HG03439 (cell line): Measurements from ENCODE around the gene CPNE8.

Experiments used
- ATAC-seq: cut with Tn5 transposase; IDR thresholded peaks from one replicate; pipeline ENCODE4 v1.9.1; 2021; ENCODE audit warnings: mild to moderate bottlenecking, moderate library complexity; ENCODE audit not compliant: unreplicated experiment

CPNE8 gene

DNA sequence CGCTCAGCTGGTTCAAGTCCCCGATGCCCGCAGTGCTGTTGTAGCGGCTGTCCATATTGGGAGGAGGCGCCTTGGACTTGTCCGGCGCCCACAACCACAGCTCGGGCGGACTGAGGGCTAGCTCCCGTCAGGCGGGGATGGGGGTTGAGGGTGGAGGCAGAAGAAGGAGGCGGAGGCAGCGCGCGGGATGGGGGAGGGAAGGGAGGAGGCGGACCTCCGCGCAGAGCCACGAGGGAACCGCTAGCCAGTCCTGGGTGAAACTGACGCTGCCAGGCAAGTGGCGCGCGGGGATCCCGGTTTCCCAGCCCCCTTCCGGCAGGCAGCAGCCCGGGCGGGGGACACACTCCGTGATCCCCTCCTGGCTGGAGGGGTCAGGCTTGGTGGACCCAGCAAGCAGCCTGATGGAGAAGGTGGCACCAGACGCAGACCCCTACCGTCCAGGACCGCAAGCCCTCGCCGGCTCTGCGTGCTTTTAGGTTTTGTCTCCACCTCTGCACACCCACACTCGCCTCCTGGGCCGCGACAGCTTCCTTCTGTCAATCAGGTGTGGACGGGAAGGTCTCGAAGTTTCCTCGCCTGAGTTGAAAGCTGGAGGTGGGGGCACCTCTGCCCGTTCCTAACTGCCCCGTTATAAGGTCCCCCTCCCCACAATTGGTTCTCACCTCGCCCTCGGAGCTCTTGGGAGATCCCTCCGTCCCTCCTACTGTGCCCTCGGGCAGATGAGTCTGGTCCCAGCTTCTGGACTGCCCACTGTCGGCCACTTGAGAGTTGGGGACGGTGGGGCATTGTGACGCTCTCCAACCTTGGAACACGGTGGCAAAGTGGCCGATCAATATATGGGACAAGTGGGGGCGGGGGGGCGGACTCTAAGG lies at the start of gene CPNE8:
TSS of gene CPNE8 (minus strand) at position 112 of the 872 bp plus-strand sequence. CDS start at position 55, 57 bp downstream.
- peak; percentile 44 for ATAC-seq

DNA sequence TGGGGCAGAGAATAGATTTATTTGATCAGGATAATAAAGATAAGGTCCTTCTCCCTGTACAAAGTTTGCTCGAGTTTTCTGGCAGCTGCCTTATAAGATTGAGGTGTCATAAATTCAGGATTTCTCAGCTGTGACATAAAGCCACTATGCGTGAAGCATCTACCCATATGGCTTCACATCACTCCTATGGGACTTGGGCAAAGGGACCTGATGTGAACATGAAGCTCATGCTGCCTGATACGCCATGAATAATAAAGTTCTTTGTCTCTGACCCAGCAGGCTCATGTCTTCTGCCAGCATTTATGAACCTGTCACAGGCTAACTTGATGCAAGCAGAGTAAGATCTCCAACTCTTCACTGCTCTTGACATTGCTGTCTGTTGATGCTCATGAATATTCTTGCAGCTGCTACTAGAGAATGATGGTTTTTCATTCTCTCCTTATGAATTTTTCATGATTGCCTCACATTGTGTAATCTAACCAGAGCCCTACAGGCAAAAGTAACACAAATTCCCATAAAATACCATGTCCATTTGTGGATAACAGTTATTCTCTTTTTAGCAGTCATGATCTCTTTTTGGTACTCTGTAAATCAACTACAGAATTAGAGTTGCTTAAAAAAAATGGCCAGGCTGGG lies 49.0 kb upstream of the CPNE8 start:
- ATAC-seq, result no peak

DNA sequence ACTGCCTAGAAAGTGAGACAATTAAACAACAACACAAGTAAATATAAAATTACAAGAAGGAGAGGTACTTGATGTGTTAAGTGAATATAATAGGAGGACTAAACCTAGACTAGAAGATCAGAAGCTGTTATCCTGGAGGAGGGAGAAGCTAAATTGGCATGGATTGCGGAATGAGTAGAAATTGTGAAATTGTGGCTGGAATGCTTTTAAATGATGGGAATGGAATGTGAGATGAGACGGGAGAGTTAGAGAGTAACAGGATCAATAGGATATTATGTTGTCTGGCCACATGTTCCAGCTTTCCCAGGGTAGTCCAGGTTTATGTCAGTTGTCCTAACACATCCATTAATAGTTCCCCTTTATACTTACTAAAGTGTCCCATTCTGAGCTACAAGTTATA lies 44.0 kb upstream of the CPNE8 start:
- ATAC-seq, result no peak

DNA sequence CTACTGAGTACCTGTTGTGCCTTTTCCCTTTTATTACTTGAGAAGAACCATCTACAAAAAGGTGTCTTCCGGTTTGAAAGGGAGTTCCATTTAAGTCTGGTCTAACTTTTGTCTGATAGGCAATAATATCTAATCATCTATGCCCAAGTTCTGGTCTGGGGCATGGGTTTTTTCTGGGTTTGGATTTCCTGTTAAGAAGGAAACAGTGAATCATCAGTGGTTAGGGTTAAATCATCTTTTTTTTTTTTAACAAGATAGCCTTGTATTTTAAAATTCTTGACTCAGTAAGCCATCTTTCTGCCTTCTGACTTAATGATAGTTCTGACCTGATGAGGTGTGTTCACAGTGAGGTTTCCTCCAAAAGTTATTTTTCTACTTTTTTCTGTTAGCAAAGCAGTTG lies 29.3 kb upstream of the CPNE8 start:
- no peak for ATAC-seq

DNA sequence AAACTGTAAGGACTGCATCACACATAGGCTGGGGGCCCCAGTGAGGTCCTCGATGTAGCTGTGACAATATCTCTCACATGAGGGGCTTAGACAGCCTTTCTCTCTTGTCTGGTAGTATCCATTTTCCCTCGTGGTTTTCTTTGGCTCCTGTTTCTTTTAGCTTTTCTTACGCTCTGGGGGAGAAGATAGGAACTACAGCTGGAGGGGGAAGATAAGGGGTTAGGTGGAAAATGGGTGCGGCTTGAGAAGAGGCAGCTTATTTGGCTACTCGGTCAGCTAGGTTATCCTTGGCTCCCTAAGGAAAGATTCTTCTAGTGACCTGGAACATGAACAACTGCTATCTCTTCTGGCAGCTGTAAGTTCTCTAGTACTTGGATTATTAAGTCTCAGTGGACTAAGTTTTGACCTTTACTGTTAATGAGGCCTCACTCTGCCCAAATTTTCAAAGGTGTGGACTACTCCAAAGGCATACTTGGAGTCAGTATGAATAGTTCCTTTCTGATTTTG lies 28.7 kb upstream of the CPNE8 start:
- no peak for ATAC-seq

DNA sequence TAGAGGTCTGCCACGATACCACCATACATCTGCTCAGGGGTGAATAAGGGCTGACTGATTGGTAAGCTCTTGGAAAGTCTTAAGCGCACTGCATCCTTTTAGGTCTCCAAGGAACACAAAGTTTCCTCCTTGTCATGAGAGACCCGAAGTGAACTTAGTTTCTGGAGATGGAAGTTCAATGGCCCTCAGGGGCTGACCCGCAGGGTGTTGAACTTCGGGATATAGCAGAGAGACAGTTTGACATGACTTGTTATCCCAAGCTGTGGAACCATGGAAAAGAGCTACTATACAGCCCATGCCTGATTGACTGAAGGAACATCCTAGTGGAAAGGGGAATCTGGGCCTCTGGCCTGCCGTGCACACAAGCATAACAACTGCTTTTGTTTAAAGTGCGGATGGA lies 26.9 kb upstream of the CPNE8 start:
- no peak for ATAC-seq

DNA sequence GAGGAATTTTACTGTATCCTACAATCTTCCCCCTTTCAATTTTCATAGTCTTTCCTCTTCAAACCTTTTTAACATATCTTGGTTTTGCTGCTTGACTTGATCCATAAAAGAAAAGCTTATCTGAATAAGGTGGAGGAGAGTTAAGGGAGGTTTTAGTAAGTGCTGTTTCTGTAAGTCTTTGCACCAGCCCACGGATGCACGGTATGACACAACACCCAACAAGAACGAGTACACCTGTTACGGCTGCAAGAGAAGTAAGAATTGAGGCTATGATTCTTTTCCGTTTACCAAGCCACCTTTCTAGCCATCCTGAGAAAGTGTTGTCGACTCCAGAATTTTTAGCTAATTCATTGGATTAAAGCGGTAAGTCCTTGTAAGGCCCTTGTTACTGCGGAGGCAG lies 26.1 kb upstream of the CPNE8 start:
- no peak for ATAC-seq

DNA sequence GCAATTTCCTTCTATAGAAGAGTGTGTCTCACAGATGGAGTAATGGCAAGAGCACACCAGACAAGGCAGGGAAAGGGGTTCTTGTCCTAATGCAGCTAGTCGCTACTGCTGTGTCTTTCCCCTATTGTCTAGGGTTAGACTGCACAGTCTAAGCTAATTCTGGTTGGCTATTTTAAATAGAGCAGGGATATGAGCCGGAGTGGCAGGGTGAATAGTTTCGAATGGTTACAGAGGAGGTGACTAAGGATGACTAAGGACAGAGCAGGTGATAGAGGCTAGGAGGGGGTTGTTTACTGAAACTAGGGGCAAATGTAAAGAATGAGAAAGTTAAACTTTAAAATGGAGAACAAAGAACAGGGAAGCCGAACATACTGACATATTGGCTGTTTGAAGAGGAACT lies 25.6 kb upstream of the CPNE8 start:
- no peak for ATAC-seq

DNA sequence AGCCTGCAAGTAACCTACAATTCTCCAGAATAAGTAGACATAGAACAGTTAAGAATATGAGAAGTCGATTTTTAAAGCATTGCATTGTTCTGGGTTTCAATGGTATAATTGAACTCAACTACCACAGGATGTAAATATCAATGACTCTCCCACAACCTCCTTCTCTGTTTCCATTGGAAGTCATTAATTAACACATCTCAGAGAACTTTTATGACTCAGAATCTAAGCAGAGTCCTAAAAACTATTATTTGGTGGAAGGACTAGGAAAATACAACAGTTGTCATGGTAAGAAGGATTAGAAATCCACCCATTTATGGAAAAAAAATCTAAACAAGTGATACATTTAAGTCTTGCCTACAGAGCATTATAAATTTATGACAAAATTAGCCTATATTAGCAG lies 21.1 kb upstream of the CPNE8 start:
- ATAC-seq, result no peak

DNA sequence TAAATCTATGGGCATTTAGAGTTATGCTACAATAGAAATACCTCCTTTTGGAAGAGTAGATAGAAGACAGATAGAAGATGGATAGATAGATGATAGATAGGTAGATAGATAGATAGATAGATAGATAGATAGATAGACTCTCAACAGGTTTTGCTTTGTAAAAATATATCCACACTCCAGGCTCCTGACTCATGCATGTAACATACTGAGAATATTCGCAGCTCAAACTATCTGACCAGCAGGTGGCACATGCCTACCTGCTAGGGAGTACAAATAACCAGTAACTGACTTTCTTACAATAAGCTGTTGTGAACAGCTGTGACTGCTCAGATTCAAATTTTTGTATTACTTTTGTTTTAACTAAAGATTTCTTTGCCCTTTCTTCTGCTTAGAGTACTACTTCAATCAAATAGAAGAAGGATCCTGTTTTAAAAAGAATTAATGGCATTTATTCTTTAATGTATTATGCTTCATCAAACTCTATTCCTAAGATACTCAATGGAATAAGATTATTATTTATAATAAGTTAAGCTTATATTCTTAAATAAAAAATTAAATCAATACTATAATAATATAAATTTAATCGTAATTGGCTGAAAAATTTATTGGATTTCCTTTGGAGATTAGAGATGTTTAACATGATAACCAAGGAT lies 15.8 kb upstream of the CPNE8 start:
- peak; percentile 88 for ATAC-seq

DNA sequence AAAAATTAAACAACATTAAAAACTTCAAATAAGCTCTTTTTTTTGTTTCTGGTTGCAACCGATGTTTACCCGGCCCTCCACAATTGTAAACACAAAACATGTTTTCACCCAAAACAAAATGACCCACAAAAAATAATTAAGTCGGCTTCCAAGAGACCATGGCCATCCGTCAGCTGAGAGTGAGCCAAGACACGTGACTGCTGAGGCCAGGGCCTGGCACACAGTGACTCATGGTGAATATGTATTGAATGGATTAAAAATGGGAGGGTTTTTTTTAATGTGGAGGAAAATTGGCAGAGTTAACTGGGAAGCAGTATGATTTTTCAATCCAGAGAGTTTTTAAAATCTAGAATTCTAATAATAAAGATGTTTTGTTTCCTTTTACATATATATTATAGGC lies 13.8 kb upstream of the CPNE8 start:
- no peak for ATAC-seq

DNA sequence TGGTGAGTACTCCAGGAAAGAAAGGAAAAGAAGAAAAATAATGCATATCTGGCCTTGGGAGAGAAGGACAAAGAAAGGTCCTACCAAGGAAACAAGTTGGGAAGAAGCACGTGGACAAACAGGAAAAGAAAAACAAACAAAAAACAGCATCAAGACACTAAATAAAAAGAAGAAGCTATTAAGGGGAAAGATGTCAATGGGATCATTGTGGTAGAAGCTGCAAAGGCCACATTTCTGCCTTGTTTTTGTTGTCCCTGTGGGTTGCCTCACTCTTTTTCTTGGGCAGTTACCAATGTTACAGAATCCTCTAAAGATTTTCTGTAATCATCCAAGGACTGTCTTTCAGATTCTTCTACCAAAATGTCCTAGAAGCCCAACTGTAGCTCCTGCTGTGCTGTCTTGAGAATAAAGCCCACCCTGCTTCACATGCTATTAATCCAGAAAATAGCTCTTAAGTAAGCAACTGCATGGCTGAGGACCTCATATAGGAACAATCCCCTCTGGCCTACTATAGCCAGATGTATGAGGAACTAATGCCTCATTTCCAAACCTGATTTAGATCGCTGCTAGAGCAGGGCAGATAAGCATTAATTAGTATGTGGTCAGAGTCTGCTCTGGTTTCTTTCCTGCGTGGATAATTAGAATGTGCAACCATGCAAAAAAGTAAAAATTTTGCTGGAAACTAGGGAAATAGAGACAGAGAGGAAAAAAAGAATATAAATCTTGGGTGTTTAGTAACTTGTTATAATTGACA lies 10.2 kb upstream of the CPNE8 start:
- no peak for ATAC-seq

DNA sequence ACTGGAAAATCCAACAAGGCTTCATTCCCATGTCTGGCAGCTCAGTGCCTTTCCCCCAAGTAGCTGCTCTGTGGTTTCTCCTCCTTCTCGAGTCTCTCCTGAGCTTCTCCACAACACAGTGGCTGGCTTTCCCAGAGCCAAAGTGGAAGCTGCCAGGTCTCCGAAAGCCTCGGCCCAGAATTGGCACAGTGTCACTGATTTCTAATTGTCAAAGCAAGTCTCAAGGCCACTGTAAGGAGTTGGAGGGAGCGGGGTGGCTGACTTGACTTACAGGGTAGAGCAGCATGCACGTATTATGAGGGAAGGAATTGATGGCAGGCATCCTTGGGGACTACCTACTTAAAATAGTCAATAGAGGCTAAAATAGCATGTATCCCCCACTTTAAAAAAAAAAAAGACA lies 6.7 kb upstream of the CPNE8 start:
- no peak for ATAC-seq

DNA sequence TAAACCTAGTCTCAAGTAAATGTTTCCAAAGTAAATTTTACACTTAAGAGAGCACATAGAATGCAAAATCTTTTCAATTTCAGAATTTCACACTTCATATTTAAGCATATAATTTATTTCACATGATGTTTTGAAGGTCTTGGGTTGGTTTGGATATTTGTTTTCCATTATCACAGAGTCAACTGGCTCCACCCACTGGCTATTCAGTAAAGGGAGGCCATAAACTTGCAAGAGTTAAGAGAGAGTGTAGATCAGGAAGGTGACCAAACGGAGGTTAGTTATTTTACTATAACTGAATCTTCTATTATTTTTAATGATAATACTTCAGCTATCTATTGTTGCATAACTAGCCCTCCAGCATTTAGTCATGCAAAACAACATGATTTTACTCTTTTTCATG lies 6.2 kb upstream of the CPNE8 start:
- ATAC-seq, result no peak

DNA sequence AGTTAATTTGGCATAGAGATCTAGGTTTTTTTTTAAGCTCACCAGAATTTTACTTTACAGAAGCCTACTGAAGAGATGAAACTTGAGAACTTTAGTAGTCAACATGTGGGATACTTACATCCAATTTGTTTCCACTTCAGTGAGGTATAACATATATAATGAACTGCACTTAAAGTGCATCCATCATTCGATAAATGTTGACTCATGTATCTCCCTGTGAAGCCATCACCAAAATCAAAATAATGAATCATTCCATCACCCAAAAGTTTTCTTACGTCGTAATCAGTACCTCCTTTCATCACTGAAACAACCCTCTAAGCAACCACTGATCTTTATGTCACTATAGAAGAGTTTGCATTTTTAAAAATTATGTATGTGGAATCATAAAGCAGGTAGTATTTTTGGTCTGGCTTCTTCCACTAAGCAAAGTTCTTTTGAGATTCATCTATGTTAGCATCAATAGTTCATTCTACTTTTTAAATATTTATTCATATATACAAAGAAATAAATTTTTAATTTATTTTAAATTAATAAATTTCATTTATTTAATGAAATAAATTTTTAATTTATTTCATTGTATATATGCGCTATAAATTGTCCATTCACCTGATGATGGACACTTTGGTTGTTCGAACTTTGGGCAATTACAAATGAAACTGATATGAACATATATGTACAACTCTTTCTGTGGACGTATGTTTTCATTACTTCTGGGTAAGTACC lies 2.0 kb upstream of the CPNE8 start:
- ATAC-seq, result no peak

DNA sequence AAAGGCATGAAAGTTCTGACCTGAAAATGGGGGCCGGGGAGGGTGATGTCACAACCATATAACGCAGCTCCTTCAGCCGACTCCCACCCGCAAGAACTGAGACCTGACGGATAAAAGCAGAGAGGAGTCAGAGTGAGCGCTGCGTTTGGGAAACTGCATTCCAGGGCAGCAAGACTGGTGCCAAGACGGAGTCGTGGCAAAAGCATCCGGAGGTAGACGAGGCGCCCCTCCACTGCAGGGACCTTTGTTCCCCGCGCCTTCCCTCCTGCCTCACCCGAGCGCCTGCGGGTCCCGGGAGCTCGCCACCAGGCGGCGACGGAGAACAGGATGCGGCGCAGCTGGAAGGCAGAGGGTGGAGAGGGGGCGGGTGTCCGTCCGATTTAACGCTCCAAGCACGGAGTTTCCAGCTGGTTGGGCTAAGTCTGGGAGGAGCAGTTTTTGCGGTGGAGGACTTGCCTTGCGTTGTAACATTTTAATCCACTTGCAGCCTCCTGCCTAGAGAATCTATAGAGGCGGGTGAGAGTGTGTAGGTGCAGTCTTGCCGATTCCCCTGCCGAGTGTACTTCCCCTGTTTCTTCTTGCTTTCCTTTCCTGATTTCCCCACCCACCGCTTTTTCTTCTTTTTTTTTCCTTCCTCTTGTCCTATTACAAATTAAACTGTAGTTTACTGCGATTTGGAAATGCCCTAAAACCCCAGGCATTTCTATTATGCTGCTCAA lies 1.2 kb upstream of the CPNE8 start:
- ATAC-seq, result peak; percentile 65

DNA sequence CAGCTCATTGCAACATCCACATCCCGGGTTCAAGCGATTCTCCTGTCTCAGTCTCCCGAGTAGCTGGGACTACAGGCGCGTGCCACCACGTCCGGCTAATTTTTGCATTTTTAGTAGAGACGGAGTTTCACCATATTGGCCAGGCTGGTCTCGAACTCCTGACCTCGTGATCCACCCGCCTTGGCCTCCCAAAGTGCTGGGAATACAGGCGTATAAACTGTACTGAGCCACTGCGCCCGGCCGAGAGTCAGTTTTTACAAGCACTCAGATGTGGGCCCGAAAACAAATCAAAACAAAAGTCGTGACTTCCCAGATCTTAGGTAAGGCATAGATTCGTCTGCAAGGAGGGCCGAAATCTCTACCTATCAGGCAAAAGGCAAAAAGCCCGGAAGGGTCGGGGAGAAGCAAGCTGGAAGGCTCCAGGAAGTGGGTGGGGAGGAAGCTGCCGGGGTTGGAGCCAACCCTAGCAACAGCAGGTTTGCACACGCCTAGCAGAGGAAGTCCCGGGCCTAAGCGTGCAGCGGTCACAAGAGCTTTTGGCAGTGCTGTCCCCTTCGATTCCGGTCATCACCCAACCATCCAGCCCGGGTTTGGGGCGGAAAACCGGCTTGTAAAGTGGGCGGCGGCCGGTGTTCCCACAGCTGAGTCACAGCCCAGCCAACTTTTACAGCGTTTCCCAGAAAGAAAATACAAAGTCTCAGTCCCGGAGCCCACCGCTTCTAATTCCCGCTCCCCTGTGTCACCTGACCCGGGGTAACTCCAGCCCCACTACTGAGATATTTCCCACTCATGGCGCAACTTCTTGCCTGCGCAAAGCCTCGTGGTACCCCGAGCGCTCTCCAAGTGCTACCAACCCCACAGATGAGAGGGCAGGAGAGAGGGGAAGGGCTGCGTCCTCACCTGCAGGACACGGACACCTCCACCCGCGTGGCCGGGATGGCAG lies 583 bp downstream of the CPNE8 start:
- ATAC-seq, result peak; percentile 63

DNA sequence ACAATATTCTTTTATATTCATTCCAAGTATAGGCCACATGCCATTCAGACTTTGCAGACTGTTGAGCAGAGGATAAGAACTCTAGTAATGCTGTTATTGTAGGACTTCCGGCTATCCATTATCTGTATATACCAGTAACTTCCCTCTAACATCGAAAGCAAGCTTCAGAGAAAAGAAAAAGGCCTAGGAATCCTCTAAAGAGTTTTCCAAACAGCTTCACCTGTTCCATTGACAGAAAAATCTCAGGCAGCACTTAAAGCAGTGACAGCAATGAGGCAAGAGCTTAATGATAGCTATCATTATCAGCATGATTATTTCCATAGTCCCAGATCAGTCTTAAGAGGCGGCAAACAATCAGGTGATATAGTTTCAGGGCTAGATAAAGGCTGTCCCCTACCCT lies 1.8 kb downstream of the CPNE8 start:
- ATAC-seq, result no peak
